Activated naive CD4-positive, alpha-beta T cell treated with anti-CD3 and anti-CD28 coated beads, Interleukin-2, amount 50 U/mL, for 72 hours (primary cell): Measurements from ENCODE around the gene PANK4. TPM values are rescaled to one million over a fixed set of nuclear protein-coding genes. Genes with fewer than 3 reads are reported as not detected.

Experiments used
- ATAC-seq, 2 donors: fragments of 150-1000 bp; cut with Tn5 transposase; 2 replicates each; pipeline ENCODE4 v1.10.0; 2021; ENCODE audit warnings: mild to moderate bottlenecking in 2 of 2, moderate library complexity in 2 of 2
- DNase-seq, 2 donors: peaks; one replicate each; pipeline ENCODE4 v3.0.0; 2021 to 2022; ENCODE audit warnings: low spot score in 2 of 2
- H3K27ac Mint-ChIP-seq, 2 donors: one replicate each; pipeline ENCODE4 v1.8.0; 2022; ENCODE audit warnings: mild to moderate bottlenecking in 2 of 2, mixed read lengths in 2 of 2
- H3K36me3 Mint-ChIP-seq, 2 donors: one replicate each; pipeline ENCODE4 v1.8.0; 2022; ENCODE audit warnings: mixed read lengths in 2 of 2
- H3K9me3 Mint-ChIP-seq, 2 donors: one replicate each; pipeline ENCODE4 v1.8.0; 2022; ENCODE audit warnings: mixed read lengths in 2 of 2
- total RNA-seq, 2 donors: library from RNA; stranded (reverse); gene quantifications; one replicate each; pipeline ENCODE4 v1.2.3, GENCODE V29; 2022

The PANK4 gene
- total RNA-seq, 2 donors from 2014 or later = 45.7 to 79.7 TPM

GRCh38 chr1:2514863-2515762, 11.3 kb downstream of the PANK4 start:
- H3K36me3 Mint-ChIP-seq = no peaks in the 10 kb centered on the region
- DNase-seq (no peak), ATAC-seq (no peak)
- H3K27ac Mint-ChIP-seq = no peak overlapping the region
- H3K9me3 Mint-ChIP-seq = no peaks in the 10 kb centered on the region

GRCh38 chr1:2513939-2514652, 12.3 kb downstream of the PANK4 start:
- DNase-seq (no peak), ATAC-seq (no peak)
- H3K36me3 Mint-ChIP-seq = no peaks in the 10 kb centered on the region
- no peak overlapping the region for H3K27ac Mint-ChIP-seq
- H3K9me3 Mint-ChIP-seq = no peaks in the 10 kb centered on the region

GRCh38 chr1:2512862-2513421, 13.5 kb downstream of the PANK4 start:
- ATAC-seq (peak in 1 of 2 donors; percentile 8), DNase-seq (no peak)
- Mint-ChIP-seq H3K27ac (no peak overlapping the region), H3K9me3 (no peaks in the 10 kb centered on the region), H3K36me3 (no peaks in the 10 kb centered on the region)

- DNase-seq (no peak), ATAC-seq (no peak)
- Mint-ChIP-seq H3K36me3 (no peaks in the 10 kb centered on the region), H3K9me3 (no peaks in the 10 kb centered on the region), H3K27ac (no peak overlapping the region)
These were observed 15.8 kb downstream of the PANK4 start for GRCh38 chr1:2510366-2511155.

DNA sequence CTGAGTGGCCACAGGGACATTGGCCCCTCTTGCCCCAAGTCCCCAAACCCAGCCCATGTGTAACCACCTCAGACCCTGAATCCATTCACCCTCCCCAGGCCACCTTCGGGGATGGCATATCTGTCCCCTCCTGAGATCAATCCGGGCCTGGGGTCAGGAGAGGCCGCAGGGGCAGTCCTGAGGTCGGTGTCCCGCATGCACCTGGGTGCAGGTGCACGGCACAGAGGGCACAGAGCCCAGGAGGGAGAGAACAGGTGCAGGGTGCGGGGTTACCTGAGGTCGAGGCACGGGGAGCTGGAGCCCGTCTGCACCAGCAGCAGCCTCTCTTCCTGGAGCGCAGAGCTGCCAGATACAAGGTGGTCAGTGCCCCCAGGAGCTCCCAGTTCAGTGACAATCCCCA, 16.8 kb downstream of the PANK4 start:
- no peaks in the 10 kb centered on the region for H3K36me3 Mint-ChIP-seq

GRCh38 chr1:2508751-2509150, 17.6 kb downstream of the PANK4 start:
- H3K9me3 Mint-ChIP-seq = no peaks in the 10 kb centered on the region
- no peaks in the 10 kb centered on the region for H3K36me3 Mint-ChIP-seq
- ATAC-seq = no peak
- no peak for DNase-seq
- H3K27ac Mint-ChIP-seq = peak overlapping the region in 1 of 2 donors; percentile 50

More for the DNA sequence above, 16.8 kb downstream of the PANK4 start:
- Mint-ChIP-seq H3K27ac (no peak overlapping the region), H3K9me3 (no peaks in the 10 kb centered on the region)
- DNase-seq = no peak
- no peak for ATAC-seq

DNA sequence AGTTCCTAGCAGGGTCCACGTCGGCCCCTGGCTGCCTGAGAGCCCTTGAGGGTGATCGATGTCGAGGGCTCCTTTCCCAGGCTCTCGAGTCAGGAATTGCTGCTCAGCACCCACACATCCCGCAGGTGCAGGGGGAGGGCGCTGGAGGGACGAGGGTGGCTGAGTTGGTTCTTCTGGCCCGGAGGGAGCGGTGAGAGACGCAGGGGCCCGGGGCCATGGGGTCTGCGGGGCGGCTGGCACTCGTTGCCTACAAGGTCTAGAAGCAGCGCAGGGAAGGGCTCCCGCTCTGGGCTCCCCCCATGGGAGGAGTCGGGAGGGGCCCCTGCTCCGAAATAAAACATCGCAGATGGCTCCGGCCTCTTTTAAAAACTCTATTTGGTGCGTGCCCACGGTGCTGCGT, 18.2 kb downstream of the PANK4 start:
- H3K27ac Mint-ChIP-seq = no peak overlapping the region
- no peaks in the 10 kb centered on the region for H3K36me3 Mint-ChIP-seq
- no peak for ATAC-seq
- H3K9me3 Mint-ChIP-seq = no peaks in the 10 kb centered on the region
- DNase-seq = no peak

GRCh38 chr1:2507744-2508155, 18.6 kb downstream of the PANK4 start:
- Mint-ChIP-seq H3K9me3 (no peaks in the 10 kb centered on the region), H3K27ac (no peak overlapping the region), H3K36me3 (no peaks in the 10 kb centered on the region)
- DNase-seq = no peak
- ATAC-seq = no peak

DNA sequence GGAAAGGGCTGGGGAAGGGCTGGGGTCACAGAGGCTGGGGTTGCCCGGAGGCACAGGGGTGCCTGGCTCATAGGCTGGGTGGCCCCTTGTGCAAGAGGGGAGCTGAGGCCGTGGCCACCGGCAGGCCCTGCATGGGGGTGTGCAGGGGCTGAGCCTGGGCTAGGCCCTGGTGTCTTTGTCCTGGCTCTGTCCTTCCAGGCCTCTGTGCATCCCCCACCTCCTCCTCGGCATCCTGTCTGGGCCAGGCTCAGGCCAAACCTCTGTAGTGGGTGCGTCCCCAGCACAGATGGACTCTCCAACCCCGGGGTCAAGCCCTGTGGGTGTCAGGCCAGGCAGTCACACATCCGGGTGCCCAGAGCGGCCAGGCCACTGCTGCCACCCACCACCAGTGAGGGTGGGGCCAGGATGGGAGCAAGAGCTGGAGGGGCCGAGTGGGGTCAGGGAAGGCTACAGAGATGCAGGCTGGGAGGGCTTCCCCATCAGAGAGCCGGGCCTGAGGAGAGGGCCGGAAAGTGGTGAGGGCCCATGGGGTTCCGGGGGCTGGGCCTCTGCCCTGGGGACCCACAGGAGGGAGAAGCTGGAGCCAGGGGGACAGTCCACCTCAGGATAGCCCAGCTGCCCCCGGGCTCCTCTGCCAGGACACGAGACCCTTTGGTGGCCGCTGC, 19.4 kb downstream of the PANK4 start:
- H3K9me3 Mint-ChIP-seq = no peaks in the 10 kb centered on the region
- DNase-seq = no peak
- ATAC-seq = peak in 1 of 2 donors; percentile 4
- no peak overlapping the region for H3K27ac Mint-ChIP-seq
- H3K36me3 Mint-ChIP-seq = no peaks in the 10 kb centered on the region

DNA sequence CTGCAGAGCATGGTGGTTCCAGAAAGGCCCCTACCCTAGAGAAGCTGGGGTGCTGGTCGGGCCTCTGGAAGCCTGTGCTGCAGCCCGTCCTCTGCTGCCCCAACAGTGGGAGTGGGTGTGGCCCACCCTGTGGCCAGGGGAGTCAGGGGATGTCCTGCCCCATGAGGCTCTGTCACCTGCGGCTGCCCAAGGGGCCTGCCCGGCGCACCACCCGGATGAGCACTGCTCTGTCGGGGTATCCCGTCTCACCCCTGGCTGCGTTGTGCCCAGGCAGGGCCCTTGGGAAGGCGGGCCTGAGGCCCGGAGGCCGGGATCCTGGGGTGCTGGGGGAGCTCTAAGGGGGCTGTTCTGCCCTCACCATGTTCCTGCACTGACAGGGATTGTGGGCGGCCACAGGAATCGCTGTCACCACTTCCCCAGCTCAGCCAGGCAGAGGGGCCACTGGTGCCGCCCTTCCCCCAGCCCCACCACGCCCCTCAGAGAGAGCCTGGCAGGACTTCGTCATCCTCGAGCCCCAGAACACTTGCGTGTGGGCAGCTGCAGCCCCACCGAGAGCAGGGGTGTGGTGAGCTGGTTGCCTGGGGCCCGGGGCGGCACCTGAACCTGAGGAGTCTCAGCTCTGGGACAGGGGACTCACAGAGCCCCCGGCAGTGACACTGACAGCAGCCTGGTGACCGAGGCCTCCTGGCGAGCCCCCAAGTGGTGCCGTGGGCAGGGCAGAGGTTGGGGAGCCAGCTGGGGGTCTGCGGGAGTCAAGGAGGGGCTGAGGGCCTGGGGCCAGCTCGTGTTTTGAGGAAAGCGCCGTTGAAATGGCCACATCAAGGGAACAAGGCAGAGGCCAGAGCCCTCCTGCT, 20.2 kb downstream of the PANK4 start:
- no peaks in the 10 kb centered on the region for H3K9me3 Mint-ChIP-seq
- DNase-seq (no peak), ATAC-seq (peak in 1 of 2 donors; percentile 5)
- peak overlapping the region in 1 of 2 donors; percentile 61 for H3K27ac Mint-ChIP-seq
- H3K36me3 Mint-ChIP-seq = no peaks in the 10 kb centered on the region

DNA sequence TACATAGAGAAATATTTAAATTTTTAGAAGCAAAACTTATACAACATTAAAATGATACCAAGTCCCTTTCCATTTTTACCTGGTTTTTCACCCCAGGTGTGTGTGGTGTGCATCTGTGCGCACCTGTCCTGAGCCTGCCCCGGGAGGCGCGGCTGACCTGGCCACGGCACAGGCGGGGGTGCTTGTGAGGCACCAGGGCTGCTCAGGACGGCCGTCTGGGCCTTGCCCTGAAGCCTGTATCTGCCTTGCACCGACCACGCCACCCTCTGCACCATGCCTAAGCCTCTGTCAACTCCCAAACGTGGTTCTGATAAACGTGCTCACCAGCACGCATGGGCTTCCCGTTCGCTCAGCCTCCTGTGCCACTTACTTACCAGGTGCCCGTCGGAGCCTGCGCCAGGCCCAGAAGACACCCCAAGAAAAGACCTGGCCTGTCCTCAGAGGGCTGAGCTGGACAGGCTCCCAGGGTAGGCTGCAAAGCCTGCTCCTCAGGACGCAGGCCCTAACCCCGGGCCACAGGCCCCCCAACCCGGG, 20.9 kb downstream of the PANK4 start:
- Mint-ChIP-seq H3K9me3 (no peaks in the 10 kb centered on the region), H3K36me3 (no peaks in the 10 kb centered on the region), H3K27ac (peak overlapping the region in 1 of 2 donors; percentile 61)
- ATAC-seq (peak in 1 of 2 donors; percentile 2), DNase-seq (no peak)

DNA sequence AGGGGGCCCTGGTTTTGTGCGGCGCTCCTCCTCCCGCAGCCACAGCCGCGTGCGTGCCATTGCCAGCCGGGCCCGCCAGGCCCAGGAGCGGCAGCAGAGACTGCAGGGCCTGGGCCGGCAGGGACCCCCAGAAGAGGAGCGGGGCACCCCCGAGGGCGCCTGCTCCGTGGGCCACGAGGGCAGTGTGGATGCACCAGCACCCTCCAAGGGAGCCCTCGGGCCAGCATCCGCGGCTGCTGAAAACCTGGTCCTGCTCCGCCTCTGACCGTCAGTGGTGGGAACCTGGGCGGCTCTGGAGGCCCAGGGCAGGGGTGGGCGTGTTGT, 21.5 kb downstream of the PANK4 start:
- DNase-seq (no peak), ATAC-seq (no peak)
- Mint-ChIP-seq H3K27ac (no peak overlapping the region), H3K9me3 (no peaks in the 10 kb centered on the region), H3K36me3 (no peaks in the 10 kb centered on the region)

DNA sequence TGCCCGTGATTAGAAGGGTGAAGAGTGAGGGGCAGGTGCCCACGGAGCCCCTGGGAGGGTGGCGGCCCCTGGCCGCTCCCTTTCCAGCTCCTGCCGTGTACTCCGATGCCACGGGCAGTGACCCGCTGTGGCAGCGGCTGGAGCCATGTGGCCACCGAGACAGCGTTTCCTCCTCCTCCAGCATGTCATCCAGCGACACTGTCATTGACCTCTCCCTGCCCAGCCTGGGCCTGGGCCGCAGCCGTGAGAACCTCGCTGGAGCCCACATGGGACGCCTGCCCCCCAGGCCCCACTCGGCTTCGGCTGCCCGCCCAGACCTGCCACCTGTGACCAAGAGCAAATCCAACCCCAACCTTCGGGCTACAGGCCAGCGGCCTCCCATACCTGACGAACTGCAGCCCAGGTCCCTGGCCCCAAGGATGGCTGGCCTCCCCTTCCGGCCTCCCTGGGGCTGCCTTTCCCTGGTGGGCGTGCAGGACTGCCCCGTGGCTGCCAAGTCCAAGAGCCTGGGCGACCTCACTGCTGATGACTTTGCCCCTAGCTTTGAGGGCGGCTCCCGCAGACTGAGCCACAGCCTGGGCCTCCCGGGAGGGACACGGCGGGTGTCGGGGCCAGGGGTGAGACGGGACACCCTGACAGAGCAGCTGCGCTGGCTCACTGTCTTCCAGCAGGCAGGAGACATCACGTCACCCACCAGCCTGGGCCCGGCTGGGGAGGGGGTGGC, 22.0 kb downstream of the PANK4 start:
- DNase-seq (no peak), ATAC-seq (no peak)
- Mint-ChIP-seq H3K27ac (peak overlapping the region; percentile 62 to 86), H3K36me3 (no peaks in the 10 kb centered on the region), H3K9me3 (no peaks in the 10 kb centered on the region)

DNA sequence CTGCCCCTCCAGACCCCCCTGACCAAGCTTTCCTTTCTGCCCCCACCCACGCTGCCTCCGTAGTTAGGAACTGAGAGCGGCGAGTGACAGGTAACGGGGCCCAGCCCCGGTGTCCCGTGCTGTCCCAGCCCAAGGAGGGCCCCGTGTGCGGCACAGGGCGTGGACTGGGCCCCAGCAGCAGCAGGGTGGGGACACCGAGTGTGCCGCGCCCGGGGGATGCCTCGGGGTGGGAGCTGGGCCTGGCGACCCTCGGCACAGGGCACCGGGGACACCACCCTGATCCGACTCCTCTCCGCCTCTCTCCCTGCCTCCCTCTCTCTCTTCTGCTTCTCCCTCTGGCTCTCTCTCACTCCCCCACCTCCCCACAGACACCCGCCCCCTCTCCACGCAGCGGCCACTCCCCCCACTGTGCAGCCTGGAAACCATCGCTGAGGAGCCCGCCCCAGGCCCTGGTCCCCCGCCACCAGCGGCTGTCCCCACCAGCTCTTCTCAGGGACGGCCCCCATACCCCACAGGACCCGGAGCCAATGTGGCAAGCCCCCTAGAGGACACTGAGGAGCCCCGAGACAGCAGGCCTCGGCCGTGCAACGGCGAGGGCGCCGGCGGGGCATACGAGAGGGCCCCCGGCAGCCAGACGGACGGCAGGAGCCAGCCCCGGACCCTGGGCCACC, 22.7 kb downstream of the PANK4 start:
- DNase-seq (no peak), ATAC-seq (no peak)
- no peaks in the 10 kb centered on the region for H3K36me3 Mint-ChIP-seq
- no peaks in the 10 kb centered on the region for H3K9me3 Mint-ChIP-seq
- peak overlapping the region in 1 of 2 donors; percentile 62 for H3K27ac Mint-ChIP-seq
